HepG2 (cell line): Measurements from ENCODE around the gene IFT80. TPM values are rescaled to one million over a fixed set of nuclear protein-coding genes. Genes with fewer than 3 reads are reported as not detected.

ENCODE experiments used
- ATAC-seq: fragments of 200-7000 bp; cut with Tn5 transposase; 3 replicates; pipeline ENCODE4 v1.9.1; 2020; ENCODE audit warnings: mild to moderate bottlenecking, moderate library complexity
- BruUV-seq: library from RNA; stranded (reverse); fragments of 400-500 nt; replicated peaks from 2 replicates; lab custom pipeline; 2021; lab: Mats Ljungman, UMichigan
- CTCF ChIA-PET: fragments of 300-600 bp; formaldehyde crosslinking; extraction: SDS; loops from one replicate; lab custom pipeline; 2021; ENCODE audit warnings: low total read pairs, inconsistent platforms, low intra/inter-chr PET ratio; lab: Yijun Ruan, JAX
- POLR2A ChIA-PET: fragments of 350-600 bp; sonication (Branson Sonifier 250); formaldehyde crosslinking; loops from one replicate; lab custom pipeline; 2020; ENCODE audit warnings: antibody characterized with exemption, inconsistent platforms; lab: Yijun Ruan, JAX
- DNase-seq: peaks from one replicate; pipeline ENCODE4 v3.0.0-alpha.2; 2015; ENCODE audit warnings: low spot score
- FAIRE-seq: peaks from 3 replicates; lab custom pipeline; 2011; peaks lifted over from hg19 to GRCh38; lab: Jason Lieb, UNC
- H2AFZ ChIP-seq: one replicate; pipeline ENCODE4 v1.6.1; 2011; ENCODE audit warnings: low read length, inconsistent platforms
- H3K27ac ChIP-seq: fragments of 300-600 bp; 3 replicates; pipeline ENCODE4 v1.8.0; 2011; ENCODE audit warnings: mixed run types, mild to moderate bottlenecking, mixed read lengths, low read length, inconsistent platforms; ENCODE audit not compliant: insufficient read depth; ENCODE audit errors: extremely low read length
- H3K27me3 ChIP-seq, 2 experiments: fragments of 200-600 bp in 1 of 2; 2 replicates in 1 of 2; 3 replicates in 1 of 2; pipeline versions ENCODE4 v1.6.0 to v1.8.0; 2011; ENCODE audit warnings: low read length in 2 of 2, mild to moderate bottlenecking in 2 of 2, moderate library complexity in 2 of 2, inconsistent platforms in 1 of 2; ENCODE audit not compliant: insufficient read depth in 2 of 2, control insufficient read depth in 1 of 2
- H3K36me3 ChIP-seq, 2 experiments: fragments of 200-600 bp in 1 of 2; replicated peaks in 1 of 2; 2 replicates in 1 of 2; 3 replicates in 1 of 2; pipeline versions ENCODE4 v1.5.1 to v1.8.0; 2011; ENCODE audit warnings: low read length in 2 of 2, inconsistent platforms in 1 of 2; ENCODE audit not compliant: insufficient read depth in 2 of 2, control insufficient read depth in 1 of 2
- H3K4me1 ChIP-seq: 2 replicates; pipeline ENCODE4 v1.5.1; 2012; ENCODE audit warnings: low read length, inconsistent platforms; ENCODE audit not compliant: insufficient read depth
- H3K4me2 ChIP-seq: 2 replicates; pipeline ENCODE4 v1.6.0; 2011; ENCODE audit warnings: low read depth, low read length, inconsistent platforms
- H3K4me3 ChIP-seq, 3 experiments: fragments of 200-600 bp in 1 of 3; sonication (generic), shearing (Covaris generic) in 1 of 3; replicated peaks in 1 of 3; 2 replicates each; pipeline ENCODE4 v1.5.1; 2011 to 2016; ENCODE audit warnings: low read length in 3 of 3, inconsistent platforms in 2 of 3, low read depth in 2 of 3, mild to moderate bottlenecking in 2 of 3, control low read depth in 1 of 3, mixed read lengths in 1 of 3; ENCODE audit not compliant: insufficient read depth in 1 of 3
- H3K79me2 ChIP-seq: one replicate; pipeline ENCODE4 v1.6.1; 2011; ENCODE audit warnings: low read length, inconsistent platforms; ENCODE audit not compliant: insufficient read depth
- H3K9ac ChIP-seq: 2 replicates; pipeline ENCODE4 v1.6.0; 2011; ENCODE audit warnings: mild to moderate bottlenecking, low read depth, low read length, inconsistent platforms; ENCODE audit not compliant: insufficient read depth
- H3K9me3 ChIP-seq: 2 replicates; pipeline ENCODE4 v1.5.1; 2012; ENCODE audit warnings: mild to moderate bottlenecking, low read length
- H4K20me1 ChIP-seq: 2 replicates; pipeline ENCODE4 v1.6.0; 2011; ENCODE audit warnings: inconsistent platforms, mild to moderate bottlenecking, low read length, moderate library complexity; ENCODE audit not compliant: insufficient read depth
- THAP7 ChIP-seq: sonication (generic); formaldehyde crosslinking; IDR thresholded peaks from 2 replicates; pipeline ENCODE4 v1.8.1; 2023; ENCODE audit warnings: mild to moderate bottlenecking, missing genetic modification reagents
- ZNF205 ChIP-seq: IDR thresholded peaks from 2 replicates; pipeline ENCODE4 v1.6.1; 2018; ENCODE audit warnings: missing biosample characterization, missing genetic modification reagents
- in situ Hi-C: cut with HindIII; loops from 2 replicates; pipeline ENCODE4 v1.10.0; 2017; ENCODE audit warnings: low pct_unique_long_range_greater_than_20kb; ENCODE audit not compliant: extremely low pct_ligation_motif_present
- intact Hi-C: fragments of 100-400 bp; cut with micrococcal nuclease; formaldehyde crosslinking; loops from one replicate; pipeline ENCODE4 v1.10.0; 2022; ENCODE audit not compliant: unreplicated experiment
- polyA plus RNA-seq, 8 experiments: library from polyadenylated mRNA; depleted of rRNA in 3 of 8; stranded (reverse) in 7 of 8; unstranded in 1 of 8; fragments of >200 nt; fragmentation: Illumina TruSeq in 4 of 8; extraction: Trizol in 4 of 8; gene quantifications; 2 replicates each; pipeline versions ENCODE4 v1.2.1 to v1.2.3, GENCODE V29; 2011 to 2016; ENCODE audit warnings: low read depth in 4 of 8, missing spikeins in 1 of 8, mixed read lengths in 1 of 8; ENCODE audit not compliant: insufficient read depth in 1 of 8
- total RNA-seq, 5 experiments: library from RNA; depleted of rRNA; stranded (reverse); fragments of >200 nt; fragmentation: Illumina TruSeq; extraction: Trizol; gene quantifications; 2 replicates each; pipeline ENCODE4 v1.2.3, GENCODE V29; 2016; ENCODE audit warnings: low read depth in 1 of 5
- TF ChIP-seq, protein P1 (sequence below): sonication (generic); formaldehyde crosslinking; IDR thresholded peaks from 2 replicates; pipeline ENCODE4 v1.5.1; 2020; ENCODE audit warnings: mild to moderate bottlenecking, missing genetic modification reagents, borderline replicate concordance

Gene IFT80
- total and polyA plus RNA-seq, 2 of the 13 experiments (the other 11 are each of a cell fraction or from before 2014, with no cell fraction given) = 11.4 to 15.7 TPM

- Histone ChIP-seq H3K9ac (no peak overlapping the region), H3K4me2 (no peak overlapping the region), H2AFZ (no peak overlapping the region), H3K4me3 (no peak overlapping the region), H3K9me3 (no peaks in the 10 kb centered on the region), H3K36me3 (no peaks in the 10 kb centered on the region), H3K4me1 (no peaks in the 10 kb centered on the region; the same call in 1 of the 2 replicates), H4K20me1 (no peaks in the 10 kb centered on the region), H3K27me3 (no peaks in the 10 kb centered on the region), H3K27ac (no peak overlapping the region), H3K79me2 (no peaks in the 10 kb centered on the region)
- no TSS peak for BruUV-seq
- in situ Hi-C loops = no loop called here
- ATAC-seq (no peak), FAIRE-seq (no peak), DNase-seq (no peak)
- ChIA-PET POLR2A (no interaction called here), CTCF (no interaction called here)
- no peak for TF ChIP-seq ZNF205
- no peak for TF ChIP-seq THAP7 (CRISPR knock-in tag)
- TF ChIP-seq, protein P1, sequence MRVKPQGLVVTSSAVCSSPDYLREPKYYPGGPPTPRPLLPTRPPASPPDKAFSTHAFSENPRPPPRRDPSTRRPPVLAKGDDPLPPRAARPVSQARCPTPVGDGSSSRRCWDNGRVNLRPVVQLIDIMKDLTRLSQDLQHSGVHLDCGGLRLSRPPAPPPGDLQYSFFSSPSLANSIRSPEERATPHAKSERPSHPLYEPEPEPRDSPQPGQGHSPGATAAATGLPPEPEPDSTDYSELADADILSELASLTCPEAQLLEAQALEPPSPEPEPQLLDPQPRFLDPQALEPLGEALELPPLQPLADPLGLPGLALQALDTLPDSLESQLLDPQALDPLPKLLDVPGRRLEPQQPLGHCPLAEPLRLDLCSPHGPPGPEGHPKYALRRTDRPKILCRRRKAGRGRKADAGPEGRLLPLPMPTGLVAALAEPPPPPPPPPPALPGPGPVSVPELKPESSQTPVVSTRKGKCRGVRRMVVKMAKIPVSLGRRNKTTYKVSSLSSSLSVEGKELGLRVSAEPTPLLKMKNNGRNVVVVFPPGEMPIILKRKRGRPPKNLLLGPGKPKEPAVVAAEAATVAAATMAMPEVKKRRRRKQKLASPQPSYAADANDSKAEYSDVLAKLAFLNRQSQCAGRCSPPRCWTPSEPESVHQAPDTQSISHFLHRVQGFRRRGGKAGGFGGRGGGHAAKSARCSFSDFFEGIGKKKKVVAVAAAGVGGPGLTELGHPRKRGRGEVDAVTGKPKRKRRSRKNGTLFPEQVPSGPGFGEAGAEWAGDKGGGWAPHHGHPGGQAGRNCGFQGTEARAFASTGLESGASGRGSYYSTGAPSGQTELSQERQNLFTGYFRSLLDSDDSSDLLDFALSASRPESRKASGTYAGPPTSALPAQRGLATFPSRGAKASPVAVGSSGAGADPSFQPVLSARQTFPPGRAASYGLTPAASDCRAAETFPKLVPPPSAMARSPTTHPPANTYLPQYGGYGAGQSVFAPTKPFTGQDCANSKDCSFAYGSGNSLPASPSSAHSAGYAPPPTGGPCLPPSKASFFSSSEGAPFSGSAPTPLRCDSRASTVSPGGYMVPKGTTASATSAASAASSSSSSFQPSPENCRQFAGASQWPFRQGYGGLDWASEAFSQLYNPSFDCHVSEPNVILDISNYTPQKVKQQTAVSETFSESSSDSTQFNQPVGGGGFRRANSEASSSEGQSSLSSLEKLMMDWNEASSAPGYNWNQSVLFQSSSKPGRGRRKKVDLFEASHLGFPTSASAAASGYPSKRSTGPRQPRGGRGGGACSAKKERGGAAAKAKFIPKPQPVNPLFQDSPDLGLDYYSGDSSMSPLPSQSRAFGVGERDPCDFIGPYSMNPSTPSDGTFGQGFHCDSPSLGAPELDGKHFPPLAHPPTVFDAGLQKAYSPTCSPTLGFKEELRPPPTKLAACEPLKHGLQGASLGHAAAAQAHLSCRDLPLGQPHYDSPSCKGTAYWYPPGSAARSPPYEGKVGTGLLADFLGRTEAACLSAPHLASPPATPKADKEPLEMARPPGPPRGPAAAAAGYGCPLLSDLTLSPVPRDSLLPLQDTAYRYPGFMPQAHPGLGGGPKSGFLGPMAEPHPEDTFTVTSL (CRISPR knock-in tag) = no peak
- intact Hi-C loops = no loop called here
Observed at GRCh38 chr3:160253298-160253697, 145.7 kb downstream of the IFT80 start.
